OCI-LY3 (cell line): ENCODE results near the gene TMEM53.

ENCODE experiments used
- CTCF ChIP-seq: fragments of 200-600, 300-600 bp; sonication (generic); IDR thresholded peaks from 2 replicates; pipeline ENCODE4 v1.5.1; 2014; ENCODE audit warnings: antibody characterized with exemption, low read length, low read depth
- EZH2phosphoT487 ChIP-seq: fragments of 200-600 bp; shearing (Covaris generic); IDR thresholded peaks from 2 replicates; pipeline ENCODE4 v1.6.1; 2018; ENCODE audit warnings: antibody characterized with exemption, mixed run types, low read depth

- TF ChIP-seq CTCF = no peak
- TF ChIP-seq EZH2phosphoT487 = no peak
These were observed 14.6 kb upstream of the TMEM53 start for GRCh38 chr1:44688760-44689446.
